Effector memory CD8-positive, alpha-beta T cell (primary cell): ENCODE measurements around the gene PCLO.

ENCODE experiments used
- ATAC-seq: fragments of 150-1000 bp; cut with Tn5 transposase; replicated peaks from 2 replicates; pipeline ENCODE4 v1.10.0; 2021; ENCODE audit warnings: mild to moderate bottlenecking, moderate library complexity
- DNase-seq, 3 experiments: peaks; one replicate each; pipeline ENCODE4 v3.0.0; 2021
- H3K27ac Mint-ChIP-seq, 2 donors: one replicate each; pipeline ENCODE4 v1.8.0; 2022; ENCODE audit warnings: mild to moderate bottlenecking in 2 of 2, mixed read lengths in 2 of 2, moderate library complexity in 2 of 2
- H3K27me3 Mint-ChIP-seq, 2 donors: one replicate each; pipeline ENCODE4 v1.8.0; 2022; ENCODE audit warnings: mixed read lengths in 2 of 2
- H3K36me3 Mint-ChIP-seq: one replicate; pipeline ENCODE4 v1.8.0; 2022; ENCODE audit warnings: mild to moderate bottlenecking, moderate library complexity, mixed read lengths; ENCODE audit not compliant: insufficient read depth
- H3K4me1 Mint-ChIP-seq, 2 donors: one replicate each; pipeline ENCODE4 v1.8.0; 2022; ENCODE audit warnings: low read depth in 2 of 2, mixed read lengths in 2 of 2
- H3K4me3 Mint-ChIP-seq, 2 donors: one replicate each; pipeline ENCODE4 v1.8.0; 2022; ENCODE audit warnings: mild to moderate bottlenecking in 2 of 2, mixed read lengths in 2 of 2, moderate library complexity in 2 of 2
- H3K9me3 Mint-ChIP-seq, 2 donors: one replicate each; pipeline ENCODE4 v1.8.0; 2022; ENCODE audit warnings: mixed read lengths in 2 of 2

PCLO gene

DNA sequence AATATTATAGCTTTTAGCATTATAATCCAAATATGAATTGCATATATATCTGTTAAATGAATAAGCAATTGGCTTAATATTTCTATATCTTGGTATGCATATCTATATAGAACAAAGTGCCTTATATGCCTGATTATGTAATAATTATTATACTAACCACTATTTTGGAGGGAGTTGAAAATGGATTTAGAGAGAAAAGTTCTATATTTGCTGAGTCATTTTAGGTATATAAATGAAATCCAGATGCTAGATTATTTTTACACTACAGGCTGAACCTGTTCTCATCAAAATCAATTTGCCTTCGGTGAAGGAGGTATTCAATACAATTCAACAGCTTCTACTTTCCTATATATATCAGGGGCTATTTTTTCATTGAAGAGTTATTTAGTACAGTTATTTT is 276.4 kb downstream of the PCLO start:
- no peaks in the 10 kb centered on the region for H3K9me3 Mint-ChIP-seq
- H3K36me3 Mint-ChIP-seq = no peaks in the 10 kb centered on the region
- no peak overlapping the region for H3K4me3 Mint-ChIP-seq
- H3K4me1 Mint-ChIP-seq = no peaks in the 10 kb centered on the region
- no peak for ATAC-seq
- H3K27me3 Mint-ChIP-seq = no peaks in the 10 kb centered on the region
- H3K27ac Mint-ChIP-seq = no peak overlapping the region
- no peak for DNase-seq

DNA sequence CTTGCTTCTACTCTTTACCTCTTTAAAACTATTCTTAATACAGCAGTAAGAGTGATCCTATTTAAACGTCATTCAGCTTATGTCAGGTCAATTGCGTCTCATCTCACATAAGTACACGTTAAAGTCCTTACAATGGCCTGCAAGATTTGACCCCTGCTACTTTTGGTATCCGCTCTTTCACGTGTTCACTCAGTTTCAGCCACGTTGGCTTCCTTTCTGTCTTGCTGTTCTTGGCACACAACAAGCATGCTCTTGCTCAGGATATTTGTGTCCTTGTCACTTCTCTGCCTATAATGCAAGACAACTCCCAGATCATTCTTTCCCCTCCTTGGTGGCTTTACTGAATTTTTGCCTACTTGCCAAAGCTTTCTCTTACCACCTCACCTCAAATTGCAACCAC is 296.8 kb downstream of the PCLO start:
- Mint-ChIP-seq H3K9me3 (peaks cover 9 to 10% of the 10 kb centered on the region in 2 donors), H3K4me3 (no peak overlapping the region), H3K4me1 (no peaks in the 10 kb centered on the region), H3K27me3 (no peaks in the 10 kb centered on the region), H3K36me3 (no peaks in the 10 kb centered on the region), H3K27ac (no peak overlapping the region)
- DNase-seq (no peak), ATAC-seq (no peak)

DNA sequence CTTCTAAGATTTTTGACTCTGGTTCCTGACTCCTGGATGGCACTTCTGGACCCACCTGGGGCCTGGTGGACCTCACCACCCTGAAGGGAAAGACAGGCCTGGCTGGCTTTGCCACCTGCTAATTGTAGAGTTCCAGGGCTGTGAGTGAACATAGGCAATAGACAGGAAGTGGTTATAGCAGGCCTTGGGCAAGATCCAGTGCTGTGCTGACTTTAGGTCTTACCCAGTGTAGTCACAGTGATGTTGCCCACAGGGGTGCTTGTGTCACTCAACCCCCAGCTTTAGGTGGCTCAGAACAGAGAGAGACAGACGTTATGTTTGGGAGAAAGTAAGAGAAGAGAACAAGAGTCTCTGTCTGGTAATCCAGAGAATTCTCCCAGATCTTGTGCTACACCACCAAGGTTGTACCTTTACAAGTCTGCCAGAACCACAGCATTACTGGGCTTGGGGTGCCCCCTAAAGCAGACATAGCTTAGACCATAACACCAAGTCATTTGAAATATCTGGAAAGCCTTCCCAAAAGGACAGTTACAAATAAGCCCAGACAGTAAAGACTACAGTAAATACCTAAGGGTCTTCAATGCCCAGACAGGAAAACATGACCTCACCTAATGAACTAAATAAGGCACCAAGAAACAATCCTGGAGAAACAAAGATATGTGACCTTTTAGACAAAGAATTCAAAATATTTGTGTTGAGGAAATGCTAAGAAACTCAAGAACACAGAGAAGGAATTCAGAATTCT is 303.4 kb downstream of the PCLO start:
- DNase-seq (no peak), ATAC-seq (no peak)
- Mint-ChIP-seq H3K36me3 (no peaks in the 10 kb centered on the region), H3K27me3 (no peaks in the 10 kb centered on the region), H3K4me3 (no peak overlapping the region), H3K27ac (no peak overlapping the region), H3K4me1 (no peaks in the 10 kb centered on the region), H3K9me3 (peaks cover under 1 to 6% of the 10 kb centered on the region in 2 donors)

DNA sequence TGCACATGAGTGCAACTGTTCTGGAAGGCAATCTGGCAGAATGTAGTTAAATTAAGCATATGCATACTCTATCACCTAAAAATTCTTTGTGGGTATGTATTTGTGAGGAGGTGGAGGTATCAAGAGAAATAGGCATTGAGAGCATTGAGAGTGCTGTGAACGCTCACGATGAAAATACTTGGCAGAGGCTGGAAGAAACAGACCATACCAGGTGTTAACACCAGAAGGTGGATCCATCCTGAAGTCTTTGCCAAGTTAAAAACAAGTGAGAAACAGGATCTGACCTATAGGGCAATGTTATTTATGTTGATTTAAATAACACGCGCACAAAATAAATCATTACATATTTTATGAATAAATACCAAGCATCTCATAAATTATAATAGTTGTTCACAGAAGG is 311.6 kb downstream of the PCLO start:
- peaks cover 4 to 6% of the 10 kb centered on the region in 2 donors for H3K9me3 Mint-ChIP-seq
- no peak for ATAC-seq

DNA sequence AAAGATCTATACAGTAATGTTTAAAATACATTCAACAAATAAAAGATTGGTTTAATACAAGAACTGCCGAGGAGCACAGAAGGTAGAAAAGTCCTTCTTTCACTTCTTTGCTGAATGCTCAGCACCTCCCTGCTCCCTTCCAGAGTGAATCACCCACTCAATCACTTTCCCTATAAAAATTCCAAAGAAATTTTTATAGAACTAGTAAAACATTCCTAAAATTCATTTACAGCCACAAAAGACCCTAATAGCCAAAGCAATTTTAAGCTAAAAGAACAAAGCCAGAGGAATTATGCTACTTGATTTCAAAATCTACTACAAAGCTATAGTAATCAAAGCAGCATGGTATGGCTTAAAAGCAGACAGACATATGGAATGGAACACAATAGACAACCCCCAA is 320.9 kb downstream of the PCLO start:
- Mint-ChIP-seq H3K9me3 (peaks cover 0 to 4% of the 10 kb centered on the region in 2 donors), H3K36me3 (no peaks in the 10 kb centered on the region), H3K27ac (no peak overlapping the region), H3K4me1 (no peaks in the 10 kb centered on the region), H3K27me3 (no peaks in the 10 kb centered on the region), H3K4me3 (no peak overlapping the region)
- DNase-seq = no peak
- ATAC-seq = no peak

More for the DNA sequence above, 311.6 kb downstream of the PCLO start:
- Mint-ChIP-seq H3K27me3 (no peaks in the 10 kb centered on the region), H3K4me1 (no peaks in the 10 kb centered on the region), H3K36me3 (no peaks in the 10 kb centered on the region), H3K4me3 (no peak overlapping the region), H3K27ac (no peak overlapping the region)
- DNase-seq = no peak

DNA sequence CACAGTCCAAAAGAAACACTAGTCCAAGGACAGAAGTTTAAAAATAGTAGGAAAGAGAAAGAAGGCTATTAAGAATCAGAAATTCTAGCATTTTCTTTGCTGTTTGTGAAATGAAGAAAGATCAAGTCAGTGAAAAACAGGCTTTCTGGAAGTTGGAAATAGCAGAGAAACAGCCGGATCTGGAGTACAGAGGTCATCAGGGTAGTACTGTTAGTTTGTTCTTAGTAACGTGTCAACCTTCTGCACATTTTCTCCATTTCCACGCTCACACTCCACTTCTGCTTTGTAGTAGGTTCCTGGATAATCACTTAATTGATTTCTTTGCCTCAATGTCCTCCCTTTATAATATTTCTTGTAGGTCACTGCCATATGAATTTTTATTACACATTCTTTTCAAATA is 322.6 kb downstream of the PCLO start:
- peaks cover 0 to 7% of the 10 kb centered on the region in 2 donors for H3K9me3 Mint-ChIP-seq
- H3K36me3 Mint-ChIP-seq = no peaks in the 10 kb centered on the region
- H3K4me3 Mint-ChIP-seq = no peak overlapping the region
- DNase-seq = no peak
- no peak overlapping the region for H3K27ac Mint-ChIP-seq
- H3K4me1 Mint-ChIP-seq = no peaks in the 10 kb centered on the region
- no peaks in the 10 kb centered on the region for H3K27me3 Mint-ChIP-seq
- ATAC-seq = no peak

DNA sequence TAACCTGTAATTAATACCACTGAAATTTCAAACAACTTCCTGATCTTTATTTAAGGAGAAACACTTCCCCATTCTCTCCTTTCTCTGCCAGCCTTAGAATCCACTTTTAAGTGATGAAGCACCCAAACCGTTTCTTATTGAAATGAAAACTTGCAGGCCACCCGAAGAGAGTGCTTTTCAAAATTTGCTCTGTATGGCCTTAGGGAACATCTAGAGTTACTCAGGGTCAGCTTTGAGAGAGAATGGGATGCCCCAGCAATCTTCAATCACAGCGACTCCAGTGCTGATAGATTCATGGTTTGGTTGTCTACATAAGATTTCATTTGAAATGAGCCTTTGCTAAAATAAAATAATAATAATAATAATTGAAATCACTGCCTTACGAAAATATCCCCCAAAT is 323.1 kb downstream of the PCLO start:
- Mint-ChIP-seq H3K9me3 (peaks cover 0 to 7% of the 10 kb centered on the region in 2 donors), H3K27me3 (no peaks in the 10 kb centered on the region), H3K27ac (no peak overlapping the region), H3K36me3 (no peaks in the 10 kb centered on the region), H3K4me3 (no peak overlapping the region), H3K4me1 (no peaks in the 10 kb centered on the region)
- DNase-seq (no peak), ATAC-seq (no peak)

DNA sequence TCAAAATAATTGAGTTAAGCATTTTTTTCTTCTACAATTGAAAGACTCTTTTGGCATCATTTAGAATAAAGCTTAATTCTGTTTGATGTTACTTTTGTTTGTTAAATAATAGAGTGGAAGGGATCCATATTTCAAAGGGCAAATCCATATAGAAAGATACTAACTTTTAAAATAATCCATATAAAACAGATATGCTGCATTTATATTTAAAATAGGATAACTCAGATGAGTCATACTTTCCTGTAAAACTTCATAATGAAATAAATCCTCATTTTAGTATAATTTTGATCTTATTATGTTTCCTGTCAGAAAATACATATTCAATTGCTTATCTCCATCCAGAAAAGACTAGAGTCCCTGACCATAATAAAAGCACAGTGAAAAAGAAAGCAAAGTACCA is 323.6 kb downstream of the PCLO start:
- no peak overlapping the region for H3K4me3 Mint-ChIP-seq
- H3K9me3 Mint-ChIP-seq = peaks cover 0 to 7% of the 10 kb centered on the region in 2 donors
- DNase-seq (no peak), ATAC-seq (no peak)
- no peaks in the 10 kb centered on the region for H3K4me1 Mint-ChIP-seq
- H3K27ac Mint-ChIP-seq = no peak overlapping the region
- H3K36me3 Mint-ChIP-seq = no peaks in the 10 kb centered on the region
- no peaks in the 10 kb centered on the region for H3K27me3 Mint-ChIP-seq

DNA sequence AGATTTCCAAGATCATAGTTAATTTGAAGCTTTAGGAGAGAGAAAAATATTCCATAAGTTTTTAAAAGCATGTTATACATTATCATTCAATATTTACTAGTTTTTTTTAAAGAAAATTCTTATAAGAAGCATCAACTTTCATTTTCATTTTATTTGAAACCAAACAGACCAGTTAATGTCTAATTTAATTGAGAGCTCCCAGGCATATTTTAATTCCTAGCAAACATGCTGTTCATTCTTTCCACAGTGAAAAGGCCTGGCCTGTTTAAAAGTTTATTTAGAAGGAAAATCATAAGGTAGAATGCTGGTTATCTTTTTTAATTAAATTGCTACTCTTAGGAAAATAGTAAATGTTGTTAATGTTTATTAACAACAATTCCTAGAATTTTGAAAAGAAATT is 324.4 kb downstream of the PCLO start:
- Mint-ChIP-seq H3K27ac (no peak overlapping the region), H3K4me3 (no peak overlapping the region), H3K36me3 (no peaks in the 10 kb centered on the region), H3K9me3 (peaks cover 0 to 7% of the 10 kb centered on the region in 2 donors), H3K27me3 (no peaks in the 10 kb centered on the region), H3K4me1 (no peaks in the 10 kb centered on the region)
- DNase-seq (no peak), ATAC-seq (no peak)

DNA sequence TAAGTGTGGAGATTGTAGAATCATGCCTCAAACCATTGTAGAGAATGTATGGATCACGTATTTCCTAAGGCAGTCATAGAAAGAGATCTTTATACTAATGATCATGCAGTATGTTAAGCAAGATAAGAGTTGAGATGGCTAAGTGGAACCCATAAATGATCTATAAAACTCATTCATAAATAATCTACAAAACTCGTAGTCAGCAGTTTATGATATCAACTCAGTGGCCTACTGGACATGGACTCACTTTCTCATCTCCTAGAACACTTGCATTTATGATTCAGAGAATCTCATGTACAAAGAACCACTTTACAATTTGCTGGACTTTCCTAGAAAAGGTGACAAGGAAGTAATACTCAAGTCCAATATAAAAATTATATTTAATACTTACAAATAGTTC is 339.6 kb downstream of the PCLO start:
- Mint-ChIP-seq H3K36me3 (no peaks in the 10 kb centered on the region), H3K27ac (no peak overlapping the region), H3K9me3 (peaks cover 0 to 5% of the 10 kb centered on the region in 2 donors), H3K4me1 (no peaks in the 10 kb centered on the region), H3K27me3 (no peaks in the 10 kb centered on the region), H3K4me3 (no peak overlapping the region)
- DNase-seq (no peak), ATAC-seq (no peak)

DNA sequence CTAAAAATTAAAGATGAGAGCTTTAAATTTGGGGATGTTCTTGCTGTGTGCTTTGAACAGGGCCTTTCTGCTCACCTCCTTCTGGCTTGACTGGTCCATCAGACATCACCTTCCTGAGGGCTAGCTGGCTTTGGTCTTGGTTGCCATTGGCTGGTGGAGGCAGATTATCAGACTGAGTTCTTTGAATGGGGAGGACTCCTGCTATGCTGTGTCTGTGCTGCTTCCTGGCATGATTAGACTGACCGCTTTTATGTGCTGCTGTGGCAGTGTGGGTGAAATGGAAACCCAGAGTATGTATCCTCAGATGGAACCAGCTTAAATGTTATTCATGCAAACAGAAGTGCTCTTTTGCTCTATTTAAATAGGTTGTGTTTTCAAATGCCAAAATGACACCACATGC is 341.6 kb downstream of the PCLO start:
- peaks cover 2 to 11% of the 10 kb centered on the region in 2 donors for H3K9me3 Mint-ChIP-seq
- no peak for ATAC-seq

DNA sequence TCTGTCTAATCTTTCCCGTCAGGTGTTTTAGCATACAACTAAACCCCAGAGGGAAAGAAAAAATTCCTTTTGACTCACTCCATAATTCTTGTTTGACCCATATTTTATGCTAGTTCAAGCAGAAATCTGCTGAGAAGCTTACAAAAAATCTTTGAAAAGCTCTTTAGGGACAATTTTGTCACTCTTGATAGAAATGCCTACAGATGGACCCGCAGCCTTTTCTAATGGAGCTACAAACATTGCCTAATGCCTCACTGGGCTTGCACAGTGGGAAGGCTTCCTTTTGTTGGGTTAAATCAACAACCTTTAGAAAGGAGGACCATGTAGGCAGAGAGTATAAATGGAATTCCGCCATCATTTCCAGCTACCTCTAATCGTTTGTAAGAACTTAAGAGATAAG is 344.5 kb downstream of the PCLO start:
- H3K4me3 Mint-ChIP-seq = no peak overlapping the region
- no peaks in the 10 kb centered on the region for H3K4me1 Mint-ChIP-seq
- H3K36me3 Mint-ChIP-seq = no peaks in the 10 kb centered on the region
- ATAC-seq (no peak), DNase-seq (no peak)
- H3K27me3 Mint-ChIP-seq = no peaks in the 10 kb centered on the region
- peaks cover 2 to 11% of the 10 kb centered on the region in 2 donors for H3K9me3 Mint-ChIP-seq
- no peak overlapping the region for H3K27ac Mint-ChIP-seq

More for the DNA sequence above, 341.6 kb downstream of the PCLO start:
- Mint-ChIP-seq H3K4me3 (no peak overlapping the region), H3K36me3 (no peaks in the 10 kb centered on the region), H3K27ac (no peak overlapping the region), H3K4me1 (no peaks in the 10 kb centered on the region), H3K27me3 (no peaks in the 10 kb centered on the region)
- no peak for DNase-seq

DNA sequence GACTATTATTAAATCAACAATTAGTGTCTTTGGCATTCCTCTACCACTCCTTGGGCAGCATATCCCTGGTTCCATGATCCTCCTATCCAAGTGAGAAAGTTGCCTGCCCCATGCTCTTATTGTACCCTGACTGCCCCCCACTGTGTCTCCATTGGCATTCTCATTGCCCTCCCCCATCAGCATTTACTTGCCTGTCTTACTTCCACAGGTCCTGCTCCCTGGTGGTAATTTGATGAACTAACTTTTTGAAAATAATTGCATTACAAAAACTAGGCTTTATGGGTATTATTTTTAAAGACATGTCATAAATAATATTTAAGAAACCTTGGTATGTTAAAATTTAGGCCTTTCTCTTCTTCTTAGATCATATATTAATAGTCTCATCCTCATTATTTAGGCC is 346.4 kb downstream of the PCLO start:
- Mint-ChIP-seq H3K27ac (no peak overlapping the region), H3K4me3 (no peak overlapping the region), H3K4me1 (no peaks in the 10 kb centered on the region), H3K9me3 (peaks cover 2 to 7% of the 10 kb centered on the region in 2 donors), H3K36me3 (no peaks in the 10 kb centered on the region), H3K27me3 (no peaks in the 10 kb centered on the region)
- ATAC-seq (no peak), DNase-seq (no peak)

DNA sequence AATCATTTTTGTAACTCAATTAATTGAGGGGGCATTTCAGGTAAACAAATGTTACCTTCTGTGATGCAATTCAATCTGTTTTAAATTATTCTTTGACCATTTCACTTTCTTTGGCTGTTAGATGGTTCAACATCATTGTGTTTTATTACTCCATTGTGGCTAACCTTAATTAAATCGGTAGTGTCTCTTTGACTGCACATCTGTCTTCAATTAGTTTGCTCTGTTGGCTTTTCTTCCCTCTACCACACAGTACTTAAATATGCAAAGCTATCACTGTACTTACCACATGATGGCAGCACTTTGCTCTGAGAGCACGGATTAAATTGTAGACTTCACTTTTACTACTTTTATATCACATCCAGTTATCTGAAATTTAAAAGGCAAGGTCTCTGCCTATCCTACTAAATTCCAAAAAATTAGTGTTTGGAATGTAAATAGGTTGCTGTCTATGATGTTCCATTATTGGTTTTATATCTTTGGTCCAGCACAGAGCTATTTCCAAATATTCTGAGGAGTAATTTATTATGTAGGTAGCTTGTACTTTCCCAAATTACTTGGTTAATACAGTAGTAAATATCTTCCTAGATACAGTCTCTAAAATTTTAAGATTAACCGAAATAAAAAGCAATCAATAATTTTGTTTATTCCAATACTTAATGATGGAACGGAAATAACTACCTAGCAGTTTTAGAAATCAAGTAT is 352.0 kb downstream of the PCLO start:
- DNase-seq (no peak), ATAC-seq (no peak)
- H3K4me3 Mint-ChIP-seq = no peak overlapping the region

More for the DNA sequence above, 352.0 kb downstream of the PCLO start:
- Mint-ChIP-seq H3K27ac (no peak overlapping the region), H3K27me3 (no peaks in the 10 kb centered on the region), H3K9me3 (peaks cover 0 to 5% of the 10 kb centered on the region in 2 donors), H3K4me1 (no peaks in the 10 kb centered on the region), H3K36me3 (no peaks in the 10 kb centered on the region)
